Sigmoid colon (tissue), 4 donors: ENCODE data around the gene SIGLEC9.

Source experiments
- EP300 ChIP-seq, 4 donors: sonication (generic); formaldehyde crosslinking; IDR thresholded peaks; one replicate each; pipeline ENCODE4 v1.6.1; 2017; ENCODE audit warnings: antibody characterized with exemption in 4 of 4
- POLR2AphosphoS5 ChIP-seq, 4 donors: sonication (generic); formaldehyde crosslinking; IDR thresholded peaks; one replicate each; pipeline ENCODE4 v1.6.1; 2017; ENCODE audit warnings: antibody characterized with exemption in 4 of 4
- TF ChIP-seq, protein P1 (sequence below), 4 experiments: fragments of 450-650 bp in 3 of 4; fragments of 200-600 bp in 1 of 4; IDR thresholded peaks; one replicate each; pipeline ENCODE4 v1.5.1; 2016 to 2019; ENCODE audit warnings: antibody characterized with exemption in 4 of 4, mild to moderate bottlenecking in 3 of 4, moderate library complexity in 2 of 4

DNA sequence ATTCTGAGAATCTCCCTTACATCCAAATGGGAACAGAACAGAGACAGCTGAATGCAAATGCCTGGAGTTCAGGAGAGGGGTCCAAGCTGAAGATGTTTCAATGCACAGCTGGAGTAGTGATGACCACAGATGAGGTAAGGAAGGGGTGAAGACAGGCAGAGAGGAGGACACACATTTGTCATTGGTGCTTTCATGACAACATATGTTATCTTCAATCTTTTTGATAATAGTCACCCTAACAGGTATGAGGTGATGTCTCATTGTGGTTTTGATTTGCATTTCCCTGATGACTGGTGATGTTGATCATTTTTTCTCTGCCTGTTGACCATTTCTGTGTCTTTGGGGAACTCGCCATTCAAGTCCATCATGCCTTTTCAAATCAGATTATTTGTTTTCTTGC, 36.6 kb downstream of the SIGLEC9 start:
- TF ChIP-seq EP300 (IDR thresholded peaks at IDR 0.05) (no peak), POLR2AphosphoS5 (IDR thresholded peaks at IDR 0.05) (no peak)
- TF ChIP-seq, protein P1, sequence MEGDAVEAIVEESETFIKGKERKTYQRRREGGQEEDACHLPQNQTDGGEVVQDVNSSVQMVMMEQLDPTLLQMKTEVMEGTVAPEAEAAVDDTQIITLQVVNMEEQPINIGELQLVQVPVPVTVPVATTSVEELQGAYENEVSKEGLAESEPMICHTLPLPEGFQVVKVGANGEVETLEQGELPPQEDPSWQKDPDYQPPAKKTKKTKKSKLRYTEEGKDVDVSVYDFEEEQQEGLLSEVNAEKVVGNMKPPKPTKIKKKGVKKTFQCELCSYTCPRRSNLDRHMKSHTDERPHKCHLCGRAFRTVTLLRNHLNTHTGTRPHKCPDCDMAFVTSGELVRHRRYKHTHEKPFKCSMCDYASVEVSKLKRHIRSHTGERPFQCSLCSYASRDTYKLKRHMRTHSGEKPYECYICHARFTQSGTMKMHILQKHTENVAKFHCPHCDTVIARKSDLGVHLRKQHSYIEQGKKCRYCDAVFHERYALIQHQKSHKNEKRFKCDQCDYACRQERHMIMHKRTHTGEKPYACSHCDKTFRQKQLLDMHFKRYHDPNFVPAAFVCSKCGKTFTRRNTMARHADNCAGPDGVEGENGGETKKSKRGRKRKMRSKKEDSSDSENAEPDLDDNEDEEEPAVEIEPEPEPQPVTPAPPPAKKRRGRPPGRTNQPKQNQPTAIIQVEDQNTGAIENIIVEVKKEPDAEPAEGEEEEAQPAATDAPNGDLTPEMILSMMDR (IDR thresholded peaks at IDR 0.05) = no peak
